ENCODE results near the gene SLC6A7. TPM values are rescaled to one million over a fixed set of nuclear protein-coding genes. Genes with fewer than 3 reads are reported as not detected.

SLC6A7 gene
- not detected in 2 replicates for total RNA-seq (2014; rRNA removed; shearing (Covaris generic); ENCODE audit: low replicate concordance)

- in situ Hi-C loops (cut with HindIII; ENCODE audit: low pct_unique_long_range_greater_than_20kb, low sequenced_read_pairs): no loop called here
Measured at GRCh38 chr5:150189728-150190502, at the start of gene SLC6A7. Gene SLC6A7, plus strand, starts transcription at chr5:150190062. Its CDS starts 266 bp downstream, at chr5:150190328.

DNA sequence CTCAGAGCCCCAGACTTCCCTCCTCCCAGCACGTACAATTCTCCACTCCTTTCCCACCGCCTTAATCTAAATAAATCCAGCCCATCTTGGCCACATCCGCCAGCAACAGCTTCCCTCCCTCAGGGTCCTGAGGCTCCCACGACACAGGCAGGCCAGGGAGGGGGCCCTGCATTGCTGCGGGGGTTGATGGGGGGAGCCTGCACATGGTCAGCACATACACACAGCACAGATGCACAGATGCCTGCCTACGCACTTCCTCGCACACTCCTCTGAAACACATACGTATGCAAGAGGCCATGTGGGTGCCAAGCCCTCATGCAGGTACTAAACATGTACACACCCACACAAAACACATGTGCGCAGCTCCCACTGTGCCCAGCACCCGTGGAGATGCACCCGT is 49.0 kb upstream of the SLC6A7 start:
- DNase-seq (ENCODE audit: low read depth): no peak
- in situ Hi-C loops (cut with HindIII; ENCODE audit: low pct_unique_long_range_greater_than_20kb, low sequenced_read_pairs): no loop called here

More at GRCh38 chr5:150189728-150190502, at the start of gene SLC6A7:
- no peak for DNase-seq (ENCODE audit: low read depth)

DNA sequence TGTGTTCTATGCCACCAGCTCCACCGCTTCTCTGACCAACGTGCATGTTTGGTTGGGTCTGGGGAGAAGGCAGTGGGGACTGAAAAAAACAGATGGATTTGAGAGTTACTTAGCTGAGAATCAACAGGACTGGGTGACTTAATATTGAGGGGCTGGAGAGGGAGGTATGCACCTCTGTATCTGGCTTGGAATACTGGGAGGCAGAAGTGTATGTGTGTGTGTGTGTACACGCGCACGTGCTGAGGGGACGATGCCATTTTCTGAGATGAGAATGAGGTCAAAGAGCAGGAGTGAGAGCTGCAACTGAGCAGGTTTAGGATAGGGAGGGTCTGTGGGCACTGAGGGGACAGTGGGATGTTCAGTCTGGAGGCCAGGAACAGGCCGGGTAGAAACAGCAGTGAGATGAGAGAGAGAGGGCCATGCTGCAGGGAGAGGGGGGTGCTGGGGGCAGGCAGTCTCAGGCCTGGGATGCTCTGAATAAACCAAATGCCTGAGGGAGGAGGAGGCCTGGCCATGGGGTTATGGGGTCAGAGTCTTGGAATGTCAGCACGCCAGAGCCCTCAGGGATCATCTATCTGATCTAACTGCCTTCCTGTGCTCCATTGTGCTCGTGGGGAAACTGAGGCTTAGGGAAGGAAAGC is 48.2 kb upstream of the SLC6A7 start:
- no peak for DNase-seq (ENCODE audit: low read depth)
- in situ Hi-C loops (cut with HindIII; ENCODE audit: low pct_unique_long_range_greater_than_20kb, low sequenced_read_pairs): no loop called here

DNA sequence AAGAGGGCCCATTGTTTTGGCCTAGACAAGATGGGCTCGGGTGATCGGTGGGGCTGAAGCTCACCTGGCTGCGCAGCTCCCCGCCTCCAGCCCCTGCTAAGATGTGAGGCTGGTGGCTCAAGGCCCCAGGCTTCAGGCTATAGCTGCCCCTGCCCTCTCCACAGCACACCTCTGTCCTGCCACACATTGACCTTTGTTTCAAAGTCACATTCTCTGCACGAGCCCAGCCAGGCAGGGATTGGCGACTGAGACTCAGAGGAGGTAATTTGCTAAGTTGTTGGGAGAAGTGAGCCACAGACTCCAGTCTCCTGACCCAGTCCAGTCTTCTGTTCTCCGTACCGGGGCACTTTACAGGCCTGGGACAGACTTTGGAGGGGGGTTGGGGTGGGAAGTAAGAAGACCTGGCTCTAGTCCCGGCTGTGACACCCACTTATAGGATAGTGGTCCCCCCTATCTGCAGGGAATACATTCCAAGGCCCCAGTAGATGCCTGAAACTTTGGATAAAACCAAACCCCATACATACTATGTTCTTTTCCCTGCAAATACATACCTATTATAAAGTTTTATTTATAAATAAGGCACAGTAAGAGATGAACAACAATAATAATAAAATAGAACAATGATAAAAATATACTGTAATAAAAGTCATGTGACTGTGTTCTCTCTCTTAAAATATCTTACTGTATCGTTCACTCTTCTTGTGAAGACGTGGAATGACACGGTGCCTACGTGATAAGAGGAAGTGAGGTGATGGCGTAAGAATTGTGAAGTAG is 47.5 kb upstream of the SLC6A7 start:
- in situ Hi-C loops (cut with HindIII; ENCODE audit: low pct_unique_long_range_greater_than_20kb, low sequenced_read_pairs): no loop called here
- DNase-seq (ENCODE audit: low read depth): no peak

GRCh38 chr5:150142959-150143349 is 46.9 kb upstream of the SLC6A7 start:
- in situ Hi-C loops (cut with HindIII; ENCODE audit: low pct_unique_long_range_greater_than_20kb, low sequenced_read_pairs): no loop called here

DNA sequence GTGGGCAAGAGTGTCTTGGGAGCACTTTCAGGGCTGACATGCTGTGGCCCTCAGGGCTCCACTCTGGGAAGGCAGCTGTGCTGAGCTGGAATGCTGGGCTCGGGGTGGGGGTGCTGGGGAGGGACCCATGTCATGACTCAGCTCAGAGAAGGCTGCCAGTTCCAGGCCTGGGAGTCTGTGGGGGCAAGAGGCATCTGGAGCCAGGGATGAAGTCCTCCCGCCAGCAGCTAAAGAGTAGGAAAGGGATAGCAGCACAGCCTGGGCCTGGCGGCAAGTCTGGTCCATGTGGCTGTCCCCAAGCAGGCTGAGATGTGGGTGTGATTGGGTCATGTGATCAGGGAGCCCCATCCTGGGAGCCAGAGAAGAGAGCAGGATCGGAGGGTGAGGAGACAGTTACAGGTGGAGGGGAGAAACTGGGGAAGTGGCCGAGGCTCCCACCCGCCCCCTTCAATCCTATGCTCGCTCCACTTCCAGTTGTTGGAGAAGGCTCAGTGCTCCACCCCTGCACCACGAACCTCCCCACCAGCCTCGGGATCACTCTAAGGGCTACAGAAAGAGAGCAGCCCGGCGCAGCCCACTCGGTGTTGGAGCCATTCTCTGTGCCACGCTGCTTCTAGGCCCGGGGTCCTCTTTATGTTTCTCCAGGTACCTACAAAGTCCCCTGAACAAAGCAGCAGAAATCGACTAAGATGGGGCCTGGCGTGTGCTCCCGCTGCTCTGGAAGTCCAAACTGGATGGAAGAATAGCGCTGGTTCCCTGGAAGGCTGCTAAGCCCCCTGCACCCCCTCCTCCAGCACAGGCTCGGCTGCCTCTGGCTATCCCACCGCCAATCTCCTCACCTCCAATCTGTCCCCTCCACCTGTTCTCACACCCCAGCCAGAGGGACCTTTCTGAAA is 46.3 kb upstream of the SLC6A7 start:
- DNase-seq (ENCODE audit: low read depth): peak; percentile 55
- in situ Hi-C loops (cut with HindIII; ENCODE audit: low pct_unique_long_range_greater_than_20kb, low sequenced_read_pairs): no loop called here

More at GRCh38 chr5:150142959-150143349, 46.9 kb upstream of the SLC6A7 start:
- peak; percentile 63 for DNase-seq (ENCODE audit: low read depth)

DNA sequence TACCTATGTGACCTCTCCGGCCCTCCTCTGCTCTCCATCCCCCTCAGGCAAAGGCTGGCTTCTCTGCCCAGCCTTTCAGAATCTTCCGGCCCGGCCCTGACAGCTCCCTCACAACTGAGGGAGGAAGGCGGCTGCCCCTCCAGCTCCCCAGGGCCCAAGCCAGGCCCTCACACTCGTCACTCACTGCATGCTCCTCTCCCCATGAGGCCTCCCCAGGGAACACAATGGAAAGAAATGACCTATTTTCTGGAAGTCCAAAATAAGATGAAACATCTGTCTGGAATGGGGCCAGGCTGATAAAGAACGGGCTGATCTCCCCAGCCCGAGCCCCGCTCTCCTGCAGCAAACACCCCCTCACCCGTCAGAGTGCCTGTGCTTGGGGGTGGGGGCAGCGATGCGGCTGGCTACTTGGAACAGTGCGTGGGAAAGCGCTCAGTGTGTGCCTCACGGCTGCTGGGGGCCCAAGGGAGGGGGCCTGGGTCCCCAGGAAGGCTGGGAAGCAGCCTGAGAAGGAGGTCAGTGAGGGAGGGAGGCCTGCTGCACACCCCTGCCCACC is 45.5 kb upstream of the SLC6A7 start:
- no peak for DNase-seq (ENCODE audit: low read depth)
- in situ Hi-C loops (cut with HindIII; ENCODE audit: low pct_unique_long_range_greater_than_20kb, low sequenced_read_pairs): no loop called here

- in situ Hi-C loops (cut with HindIII; ENCODE audit: low pct_unique_long_range_greater_than_20kb, low sequenced_read_pairs): no loop called here
- DNase-seq (ENCODE audit: low read depth): no peak
Measured at GRCh38 chr5:150144879-150145278, 45.0 kb upstream of the SLC6A7 start.

DNA sequence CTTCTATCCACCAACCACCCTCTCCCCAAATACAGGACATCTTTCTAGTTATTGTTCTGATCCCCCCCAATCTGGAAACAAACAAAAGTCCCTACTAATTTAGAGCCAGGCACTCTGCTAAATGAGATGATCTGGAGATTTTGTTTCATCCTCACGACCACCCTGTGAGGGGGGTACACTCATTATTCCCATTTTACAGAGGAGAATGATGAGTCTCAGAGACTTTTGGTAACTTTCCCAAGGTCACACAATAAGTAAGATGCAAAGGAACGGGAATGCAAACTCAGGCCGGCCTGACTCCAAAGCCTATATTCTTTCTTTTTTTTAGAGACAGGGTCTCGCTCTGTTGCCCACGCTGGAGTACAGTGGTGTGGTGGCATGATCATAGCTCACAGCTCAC is 43.6 kb upstream of the SLC6A7 start:
- in situ Hi-C loops (cut with HindIII; ENCODE audit: low pct_unique_long_range_greater_than_20kb, low sequenced_read_pairs): no loop called here

GRCh38 chr5:150146862-150147601 is 42.8 kb upstream of the SLC6A7 start:
- DNase-seq (ENCODE audit: low read depth): no peak
- in situ Hi-C loops (cut with HindIII; ENCODE audit: low pct_unique_long_range_greater_than_20kb, low sequenced_read_pairs): no loop called here

More for the DNA sequence above, 43.6 kb upstream of the SLC6A7 start:
- DNase-seq (ENCODE audit: low read depth): no peak

- DNase-seq (ENCODE audit: low read depth): no peak
- in situ Hi-C loops (cut with HindIII; ENCODE audit: low pct_unique_long_range_greater_than_20kb, low sequenced_read_pairs): no loop called here
Measured at GRCh38 chr5:150147670-150148069, 42.2 kb upstream of the SLC6A7 start.

GRCh38 chr5:150148117-150148927 is 41.5 kb upstream of the SLC6A7 start:
- in situ Hi-C loops (cut with HindIII; ENCODE audit: low pct_unique_long_range_greater_than_20kb, low sequenced_read_pairs): no loop called here
- no peak for DNase-seq (ENCODE audit: low read depth)

GRCh38 chr5:150149618-150150017 is 40.2 kb upstream of the SLC6A7 start:
- in situ Hi-C loops (cut with HindIII; ENCODE audit: low pct_unique_long_range_greater_than_20kb, low sequenced_read_pairs): no loop called here
- no peak for DNase-seq (ENCODE audit: low read depth)

GRCh38 chr5:150152636-150153462 is 37.0 kb upstream of the SLC6A7 start:
- in situ Hi-C loops (cut with HindIII; ENCODE audit: low pct_unique_long_range_greater_than_20kb, low sequenced_read_pairs): no loop called here
- DNase-seq (ENCODE audit: low read depth): no peak

DNA sequence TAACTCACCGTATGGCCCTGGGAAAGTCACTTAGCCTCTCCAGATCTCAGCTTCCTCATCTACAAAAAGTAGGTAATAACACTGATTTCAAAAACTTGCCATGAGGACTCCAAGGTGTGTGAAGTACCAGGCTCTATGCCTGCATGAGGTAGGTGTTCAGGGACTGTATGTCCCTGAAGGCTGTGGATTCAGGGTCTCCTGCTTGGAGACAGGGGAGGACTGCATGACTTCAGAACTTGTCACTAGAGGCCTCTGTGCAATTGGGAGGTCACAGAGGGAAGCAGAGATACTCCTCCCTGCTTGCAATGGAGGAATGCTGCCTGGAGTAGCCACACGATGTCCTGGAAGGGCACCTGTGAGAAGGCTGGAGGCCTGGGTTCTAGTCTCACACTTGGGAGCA is 36.4 kb upstream of the SLC6A7 start:
- in situ Hi-C loops (cut with HindIII; ENCODE audit: low pct_unique_long_range_greater_than_20kb, low sequenced_read_pairs): no loop called here
- no peak for DNase-seq (ENCODE audit: low read depth)

Data from Caki2 (cell line).